HL-60 (cell line): ENCODE data around the gene LY86.

Experiments
- DNase-seq, 2 experiments: peaks; one replicate each; pipeline ENCODE4 v3.0.0-alpha.2; 2010 to 2020; ENCODE audit warnings: low read depth in 1 of 2, low spot score in 1 of 2
- H3K27ac ChIP-seq: fragments of 250-450 bp; sonication (Bioruptor Pico); replicated peaks from 2 replicates; pipeline ENCODE4 v1.5.1; 2020; ENCODE audit warnings: mild to moderate bottlenecking, moderate library complexity
- H3K27me3 ChIP-seq: fragments of 250-450 bp; sonication (Bioruptor Pico); 2 replicates; pipeline ENCODE4 v1.5.1; 2021; ENCODE audit warnings: mild to moderate bottlenecking, moderate library complexity; ENCODE audit not compliant: insufficient read depth, poor library complexity, severe bottlenecking
- H3K4me3 ChIP-seq: replicated peaks from 2 replicates; pipeline ENCODE4 v1.5.1; 2011; ENCODE audit warnings: mild to moderate bottlenecking, control low read depth, low read length; ENCODE audit not compliant: insufficient read depth
- CTCF ChIP-seq: IDR thresholded peaks from one replicate; pipeline ENCODE4 v1.5.1; 2011; ENCODE audit warnings: low read length, control low read depth, inconsistent platforms; ENCODE audit not compliant: insufficient read depth
- GABPA ChIP-seq: IDR thresholded peaks from 2 replicates; pipeline ENCODE4 v1.6.1; 2012; ENCODE audit warnings: low read depth
- POLR2AphosphoS5 ChIP-seq: IDR thresholded peaks from 2 replicates; pipeline ENCODE4 v1.6.1; 2012; ENCODE audit warnings: low read depth
- REST ChIP-seq: IDR thresholded peaks from 2 replicates; pipeline ENCODE4 v1.6.1; 2012; ENCODE audit warnings: low read depth; ENCODE audit not compliant: insufficient replicate concordance
- SPI1 ChIP-seq: IDR thresholded peaks from 2 replicates; pipeline ENCODE4 v1.6.1; 2012; ENCODE audit warnings: low read depth, mild to moderate bottlenecking, borderline replicate concordance

Gene LY86

GRCh38 chr6:6599468-6599873 lies 11.0 kb downstream of the LY86 start:
- peak in 1 of 2 experiments; percentile 51 for DNase-seq
- no peak for TF ChIP-seq CTCF
- TF ChIP-seq POLR2AphosphoS5 = no peak
- no peak for TF ChIP-seq GABPA
- TF ChIP-seq REST = no peak
- no peak for TF ChIP-seq SPI1
- Histone ChIP-seq H3K4me3 (no peak overlapping the region), H3K27ac (no peak overlapping the region; the same call in 1 of the 2 replicates), H3K27me3 (no peaks in the 10 kb centered on the region)

GRCh38 chr6:6600875-6601274 lies 12.4 kb downstream of the LY86 start:
- H3K4me3 ChIP-seq = no peak overlapping the region
- TF ChIP-seq REST (no peak), SPI1 (no peak), POLR2AphosphoS5 (no peak), CTCF (no peak), GABPA (no peak)
- no peak for DNase-seq
- H3K27me3 ChIP-seq = no peaks in the 10 kb centered on the region
- no peak overlapping the region for H3K27ac ChIP-seq

GRCh38 chr6:6602262-6602661 lies 13.7 kb downstream of the LY86 start:
- TF ChIP-seq REST = no peak
- TF ChIP-seq SPI1 = no peak
- no peak overlapping the region for H3K4me3 ChIP-seq

GRCh38 chr6:6603317-6603716 lies 14.8 kb downstream of the LY86 start:
- H3K27ac ChIP-seq = no peak overlapping the region
- TF ChIP-seq GABPA = no peak
- no peak for TF ChIP-seq SPI1
- TF ChIP-seq CTCF = no peak
- no peak for TF ChIP-seq REST
- no peak for TF ChIP-seq POLR2AphosphoS5
- no peak for DNase-seq
- no peaks in the 10 kb centered on the region for H3K27me3 ChIP-seq
- no peak overlapping the region for H3K4me3 ChIP-seq

More at GRCh38 chr6:6602262-6602661, 13.7 kb downstream of the LY86 start:
- DNase-seq = no peak
- no peak overlapping the region for H3K27ac ChIP-seq
- H3K27me3 ChIP-seq = no peaks in the 10 kb centered on the region
